Esophagus muscularis mucosa (tissue), 4 donors: ENCODE measurements around the gene IGSF11.

ENCODE experiments used
- CTCF ChIP-seq, 3 experiments: fragments of 200-600 bp in 2 of 3; fragments of 450-650 bp in 1 of 3; sonication (generic) in 2 of 3; IDR thresholded peaks; one replicate each; pipeline ENCODE4 v1.5.1; 2017 to 2019; ENCODE audit warnings: antibody characterized with exemption in 3 of 3, mild to moderate bottlenecking in 2 of 3, moderate library complexity in 1 of 3
- EP300 ChIP-seq: sonication (generic); formaldehyde crosslinking; IDR thresholded peaks from one replicate; pipeline ENCODE4 v1.6.1; 2017; ENCODE audit warnings: antibody characterized with exemption
- POLR2A ChIP-seq: fragments of 450-650 bp; IDR thresholded peaks from one replicate; pipeline ENCODE4 v1.6.1; 2017; ENCODE audit warnings: antibody characterized with exemption, moderate library complexity, mild to moderate bottlenecking, low read depth

- TF ChIP-seq CTCF (IDR thresholded peaks at IDR 0.05) (no peak), POLR2A (no peak), EP300 (no peak)
Measured at GRCh38 chr3:118948146-118948545, 86.5 kb downstream of the IGSF11 start.
